ENCODE results near the gene BSPRY.

The BSPRY gene

DNA sequence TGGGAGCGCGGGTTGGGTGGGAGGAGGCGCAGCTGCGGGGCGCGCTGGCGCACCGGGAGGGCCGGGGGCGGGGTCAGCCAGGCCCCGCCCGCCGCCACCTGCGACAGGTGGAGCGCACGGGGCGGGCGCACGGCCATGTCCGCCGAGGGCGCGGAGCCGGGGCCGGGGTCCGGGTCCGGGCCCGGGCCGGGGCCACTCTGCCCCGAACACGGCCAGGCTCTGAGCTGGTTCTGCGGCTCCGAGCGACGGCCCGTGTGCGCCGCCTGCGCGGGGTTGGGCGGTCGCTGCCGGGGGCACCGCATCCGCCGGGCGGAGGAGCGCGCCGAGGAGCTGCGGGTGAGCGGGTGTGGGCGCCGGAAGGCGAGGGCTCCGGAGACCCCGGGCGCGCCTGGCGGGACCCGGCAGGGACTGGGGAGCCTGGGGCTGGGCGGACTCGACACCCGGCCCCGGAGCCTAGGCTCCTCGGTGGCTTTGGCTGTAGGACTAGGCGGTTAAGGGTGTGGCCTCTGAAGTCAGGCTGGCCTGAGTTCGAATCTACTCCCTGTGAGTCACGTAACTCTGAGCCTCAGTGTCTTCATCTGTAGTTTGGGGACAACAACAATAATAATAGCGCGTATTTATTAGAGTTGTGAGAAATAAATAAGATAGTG is at the start of gene BSPRY:
Gene BSPRY, plus strand, starts transcription at position 97 of the 650 bp plus-strand sequence. Its CDS starts 39 bp downstream, at position 136.
- Histone ChIP-seq H2AFZ (ENCODE audit: low read depth, low read length) (no peak within 1 kb of the TSS), H3K9me3 (ENCODE audit: insufficient read depth, low read length, severe bottlenecking) (no peaks in the 10 kb centered on the region), H3K4me3 (ENCODE audit: low read depth in 1 of 2, low read length in 2 of 2) (no peak within 1 kb of the TSS), H3K36me3 (ENCODE audit: insufficient read depth, low read length) (no peaks in the 10 kb centered on the region), H3K4me1 (ENCODE audit: insufficient read depth, low read length) (peaks cover 5% of the 10 kb centered on the region; the same call in 1 of the 2 replicates), H3K79me2 (ENCODE audit: insufficient read depth, low read length) (no peaks in the 10 kb centered on the region), H3K27ac (ENCODE audit: low read length) (no peak within 1 kb of the TSS), H4K20me1 (ENCODE audit: insufficient read depth, low read length) (no peaks in the 10 kb centered on the region), H3K4me2 (ENCODE audit: insufficient read depth, low read length) (peak within 1 kb of the TSS; percentile 50), H3K27me3 (ENCODE audit: insufficient read depth, low read length, poor library complexity) (peaks cover 32% of the 10 kb centered on the region), H3K9ac (ENCODE audit: low read depth, low read length) (no peak within 1 kb of the TSS)
- ATAC-seq (ENCODE audit: insufficient read depth, low read depth) = peak; percentile 78
- DNase-seq = peak; percentile 24
- TF ChIP-seq, protein P1, sequence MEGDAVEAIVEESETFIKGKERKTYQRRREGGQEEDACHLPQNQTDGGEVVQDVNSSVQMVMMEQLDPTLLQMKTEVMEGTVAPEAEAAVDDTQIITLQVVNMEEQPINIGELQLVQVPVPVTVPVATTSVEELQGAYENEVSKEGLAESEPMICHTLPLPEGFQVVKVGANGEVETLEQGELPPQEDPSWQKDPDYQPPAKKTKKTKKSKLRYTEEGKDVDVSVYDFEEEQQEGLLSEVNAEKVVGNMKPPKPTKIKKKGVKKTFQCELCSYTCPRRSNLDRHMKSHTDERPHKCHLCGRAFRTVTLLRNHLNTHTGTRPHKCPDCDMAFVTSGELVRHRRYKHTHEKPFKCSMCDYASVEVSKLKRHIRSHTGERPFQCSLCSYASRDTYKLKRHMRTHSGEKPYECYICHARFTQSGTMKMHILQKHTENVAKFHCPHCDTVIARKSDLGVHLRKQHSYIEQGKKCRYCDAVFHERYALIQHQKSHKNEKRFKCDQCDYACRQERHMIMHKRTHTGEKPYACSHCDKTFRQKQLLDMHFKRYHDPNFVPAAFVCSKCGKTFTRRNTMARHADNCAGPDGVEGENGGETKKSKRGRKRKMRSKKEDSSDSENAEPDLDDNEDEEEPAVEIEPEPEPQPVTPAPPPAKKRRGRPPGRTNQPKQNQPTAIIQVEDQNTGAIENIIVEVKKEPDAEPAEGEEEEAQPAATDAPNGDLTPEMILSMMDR (IDR thresholded peaks at IDR 0.05; ENCODE audit: borderline replicate concordance, extremely low read depth, low read length, poor library complexity, severe bottlenecking) = no peak
- no peak for TF ChIP-seq EZH2 (IDR thresholded peaks at IDR 0.05; ENCODE audit: borderline replicate concordance, low read depth, low read length, severe bottlenecking)

DNA sequence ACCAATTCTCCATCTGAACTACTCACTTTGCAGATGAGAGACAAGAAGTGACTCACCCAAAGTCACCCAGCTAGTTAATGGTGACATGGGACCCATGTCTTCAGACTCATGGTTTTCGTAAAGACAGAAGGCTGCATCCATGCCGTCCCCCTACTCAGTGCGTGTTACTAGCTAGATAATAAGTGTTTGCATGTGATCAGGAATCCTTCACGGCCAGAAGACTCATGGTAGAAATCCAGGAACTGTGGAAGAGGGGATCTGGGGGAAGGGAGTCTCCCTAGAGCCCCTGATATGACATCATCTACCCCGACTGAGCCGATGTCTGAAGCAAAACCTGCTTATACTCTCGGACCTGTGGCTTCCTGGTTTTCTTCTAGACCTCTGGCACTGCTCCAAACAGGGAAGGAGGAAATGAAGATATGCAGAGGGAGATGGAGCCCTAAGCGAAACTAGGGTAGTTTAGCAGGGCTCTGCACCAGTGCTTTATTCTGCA is 49.5 kb upstream of the BSPRY start:
- H4K20me1 ChIP-seq (ENCODE audit: insufficient read depth, low read length) = no peaks in the 10 kb centered on the region
- H2AFZ ChIP-seq (ENCODE audit: low read depth, low read length) = no peak overlapping the region
- H3K9me3 ChIP-seq (ENCODE audit: insufficient read depth, low read length, severe bottlenecking) = no peaks in the 10 kb centered on the region
- no peaks in the 10 kb centered on the region for H3K36me3 ChIP-seq (ENCODE audit: insufficient read depth, low read length)
- H3K4me1 ChIP-seq (ENCODE audit: insufficient read depth, low read length) = no peaks in the 10 kb centered on the region
- no peak for ATAC-seq (ENCODE audit: insufficient read depth, low read depth)
- H3K27ac ChIP-seq (ENCODE audit: low read length) = no peak overlapping the region
- no peaks in the 10 kb centered on the region for H3K27me3 ChIP-seq (ENCODE audit: insufficient read depth, low read length, poor library complexity)
- no peak overlapping the region for H3K9ac ChIP-seq (ENCODE audit: low read depth, low read length)
- no peak for TF ChIP-seq EZH2 (IDR thresholded peaks at IDR 0.05; ENCODE audit: borderline replicate concordance, low read depth, low read length, severe bottlenecking)
- TF ChIP-seq, protein P1 (IDR thresholded peaks at IDR 0.05; ENCODE audit: borderline replicate concordance, extremely low read depth, low read length, poor library complexity, severe bottlenecking) = no peak
- H3K4me3 ChIP-seq (ENCODE audit: low read depth in 1 of 2, low read length in 2 of 2) = no peak overlapping the region
- H3K79me2 ChIP-seq (ENCODE audit: insufficient read depth, low read length) = no peaks in the 10 kb centered on the region
- DNase-seq = no peak
- H3K4me2 ChIP-seq (ENCODE audit: insufficient read depth, low read length) = no peak overlapping the region

DNA sequence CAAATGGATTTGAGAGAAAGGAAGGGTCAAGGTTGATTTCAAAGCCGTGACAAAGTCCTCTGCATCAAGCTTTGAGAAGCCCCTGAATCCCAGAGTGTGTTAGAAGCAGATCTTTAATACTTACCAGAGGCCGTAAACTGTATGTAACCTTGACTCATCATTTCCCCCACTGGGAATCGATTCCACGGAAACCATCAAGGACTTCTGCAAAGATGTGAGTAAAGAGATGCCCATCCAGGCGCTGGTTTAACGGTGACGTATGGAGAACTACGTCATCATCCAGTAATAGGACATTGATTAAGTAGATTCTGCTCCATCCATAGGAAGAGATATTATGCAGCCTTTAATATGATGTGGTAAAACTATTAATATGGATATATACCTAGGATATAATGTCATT is 47.8 kb upstream of the BSPRY start:
- Histone ChIP-seq H3K27me3 (ENCODE audit: insufficient read depth, low read length, poor library complexity) (no peaks in the 10 kb centered on the region), H3K27ac (ENCODE audit: low read length) (no peak overlapping the region), H3K4me3 (ENCODE audit: low read depth in 1 of 2, low read length in 2 of 2) (no peak overlapping the region), H3K9ac (ENCODE audit: low read depth, low read length) (no peak overlapping the region), H3K4me1 (ENCODE audit: insufficient read depth, low read length) (no peaks in the 10 kb centered on the region), H3K36me3 (ENCODE audit: insufficient read depth, low read length) (no peaks in the 10 kb centered on the region), H3K9me3 (ENCODE audit: insufficient read depth, low read length, severe bottlenecking) (no peaks in the 10 kb centered on the region), H3K79me2 (ENCODE audit: insufficient read depth, low read length) (no peaks in the 10 kb centered on the region), H2AFZ (ENCODE audit: low read depth, low read length) (no peak overlapping the region), H4K20me1 (ENCODE audit: insufficient read depth, low read length) (no peaks in the 10 kb centered on the region), H3K4me2 (ENCODE audit: insufficient read depth, low read length) (no peak overlapping the region)
- no peak for DNase-seq
- no peak for ATAC-seq (ENCODE audit: insufficient read depth, low read depth)
- no peak for TF ChIP-seq EZH2 (IDR thresholded peaks at IDR 0.05; ENCODE audit: borderline replicate concordance, low read depth, low read length, severe bottlenecking)
- TF ChIP-seq, protein P1 (IDR thresholded peaks at IDR 0.05; ENCODE audit: borderline replicate concordance, extremely low read depth, low read length, poor library complexity, severe bottlenecking) = no peak

Data from DND-41 (cell line).